Fibroblast of peridontal ligament (primary cell): ENCODE results near the gene PLOD1.
"Not testable (repeated sequence)": the region's sequence is repeated elsewhere in the genome, so short reads cannot be mapped to it uniquely, and the experiment has no call there.

Experiments used
- DNase-seq: peaks from one replicate; pipeline ENCODE4 v3.0.0-alpha.2; 2010; ENCODE audit errors: extremely low read depth

The PLOD1 gene

GRCh38 chr1:11912482-11913216, 21.9 kb upstream of the PLOD1 start:
- DNase-seq: not testable (repeated sequence)

GRCh38 chr1:11913291-11913690, 21.2 kb upstream of the PLOD1 start:
- no peak for DNase-seq

GRCh38 chr1:11914024-11914423, 20.5 kb upstream of the PLOD1 start:
- no peak for DNase-seq

GRCh38 chr1:11918799-11919519, 15.6 kb upstream of the PLOD1 start:
- peak; percentile 80 for DNase-seq

- DNase-seq: no peak
Observed at GRCh38 chr1:11919621-11920020, 14.9 kb upstream of the PLOD1 start.

GRCh38 chr1:11920239-11920903, 14.1 kb upstream of the PLOD1 start:
- DNase-seq: no peak

GRCh38 chr1:11921022-11921421, 13.5 kb upstream of the PLOD1 start:
- no peak for DNase-seq

- DNase-seq: no peak
Observed at GRCh38 chr1:11923069-11923826, 11.3 kb upstream of the PLOD1 start.

GRCh38 chr1:11923827-11924113, 10.7 kb upstream of the PLOD1 start:
- DNase-seq: no peak

GRCh38 chr1:11924334-11925195, 10.0 kb upstream of the PLOD1 start:
- no peak for DNase-seq

GRCh38 chr1:11925196-11925937, 9.2 kb upstream of the PLOD1 start:
- DNase-seq: not testable (repeated sequence)

GRCh38 chr1:11925938-11926292, 8.6 kb upstream of the PLOD1 start:
- no peak for DNase-seq

- no peak for DNase-seq
Observed at GRCh38 chr1:11927866-11928592, 6.5 kb upstream of the PLOD1 start.

GRCh38 chr1:11929849-11930248, 4.7 kb upstream of the PLOD1 start:
- DNase-seq: peak; percentile 57

- no peak for DNase-seq
Observed at GRCh38 chr1:11930571-11931445, 3.7 kb upstream of the PLOD1 start.

- DNase-seq: no peak
Observed at GRCh38 chr1:11931845-11932244, 2.7 kb upstream of the PLOD1 start.

- DNase-seq: no peak
Observed at GRCh38 chr1:11935057-11935412, 518 bp downstream of the PLOD1 start.

- DNase-seq: not testable (repeated sequence)
Observed at GRCh38 chr1:11935733-11936132, 1.2 kb downstream of the PLOD1 start.
